ENCODE data around the gene PPP1R2.

Gene PPP1R2

GRCh38 chr3:195543500-195544229 lies 540 bp upstream of the PPP1R2 start:
- Histone ChIP-seq H3K4me2 (ENCODE audit: low read length) (peak overlapping the region; percentile 70), H3F3A (ENCODE audit: control insufficient read depth, insufficient read depth) (no peaks in the 10 kb centered on the region), H4K20me1 (ENCODE audit: control insufficient read depth, insufficient read depth, low read depth, low read length) (peaks cover 19% of the 10 kb centered on the region), H3K9me3 (ENCODE audit: control insufficient read depth, insufficient read depth, low read length) (no peaks in the 10 kb centered on the region), H3K79me2 (ENCODE audit: control insufficient read depth, low read length) (peaks cover 44% of the 10 kb centered on the region), H3K36me3 (ENCODE audit: control insufficient read depth, low read length) (peaks cover 5% of the 10 kb centered on the region), H3K27ac (ENCODE audit: low read depth, low read length) (no peak overlapping the region), H3K9me2 (replicated peaks; ENCODE audit: control insufficient read depth, low read length) (no peaks in the 10 kb centered on the region), H3K4me3 (ENCODE audit: low read length) (peak overlapping the region; percentile 81), H3K27me3 (ENCODE audit: control insufficient read depth, low read length) (peaks cover 23% of the 10 kb centered on the region), H3K4me1 (ENCODE audit: control insufficient read depth, low read length) (peaks cover 41% of the 10 kb centered on the region)
- TF ChIP-seq EZH2phosphoT487 (IDR thresholded peaks at IDR 0.05; ENCODE audit: borderline replicate concordance, low read length) = no peak
- no peak for TF ChIP-seq CTCF (IDR thresholded peaks at IDR 0.05; ENCODE audit: low read depth, low read length, poor library complexity, severe bottlenecking)

DNA sequence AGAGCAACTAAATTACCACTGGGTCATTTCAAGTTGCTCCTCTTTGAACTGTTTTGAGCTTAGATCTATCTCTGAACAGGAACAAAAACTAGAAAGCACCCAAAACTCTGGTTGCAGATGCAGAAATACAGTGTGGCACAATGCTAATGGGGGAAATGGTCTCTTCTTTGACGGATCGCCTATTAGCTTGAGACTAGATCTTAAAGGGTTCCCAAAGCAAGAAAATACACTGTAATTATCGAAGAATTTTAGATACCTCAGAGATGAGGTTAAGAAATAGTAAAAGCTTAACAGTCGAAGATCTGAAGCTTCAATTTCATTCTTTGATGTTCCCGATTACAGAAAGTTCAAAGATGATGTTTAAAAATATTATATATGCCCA lies 818 bp downstream of the PPP1R2 start:
- Histone ChIP-seq H3K27me3 (ENCODE audit: control insufficient read depth, low read length) (peaks cover 19% of the 10 kb centered on the region), H3K79me2 (ENCODE audit: control insufficient read depth, low read length) (peaks cover 56% of the 10 kb centered on the region), H3K4me1 (ENCODE audit: control insufficient read depth, low read length) (peaks cover 45% of the 10 kb centered on the region), H3K4me2 (ENCODE audit: low read length) (peak overlapping the region; percentile 70), H3K4me3 (ENCODE audit: low read length) (peak overlapping the region; percentile 81), H3K36me3 (ENCODE audit: control insufficient read depth, low read length) (peaks cover 5% of the 10 kb centered on the region), H3K9me2 (replicated peaks; ENCODE audit: control insufficient read depth, low read length) (no peaks in the 10 kb centered on the region), H3K9me3 (ENCODE audit: control insufficient read depth, insufficient read depth, low read length) (no peaks in the 10 kb centered on the region), H3F3A (ENCODE audit: control insufficient read depth, insufficient read depth) (no peaks in the 10 kb centered on the region), H3K27ac (ENCODE audit: low read depth, low read length) (peak overlapping the region; percentile 27; the same call in 1 of the 2 replicates), H4K20me1 (ENCODE audit: control insufficient read depth, insufficient read depth, low read depth, low read length) (peaks cover 19% of the 10 kb centered on the region)
- TF ChIP-seq CTCF (IDR thresholded peaks at IDR 0.05; ENCODE audit: low read depth, low read length, poor library complexity, severe bottlenecking) (no peak), EZH2phosphoT487 (IDR thresholded peaks at IDR 0.05; ENCODE audit: borderline replicate concordance, low read length) (no peak)

- TF ChIP-seq CTCF (IDR thresholded peaks at IDR 0.05; ENCODE audit: low read depth, low read length, poor library complexity, severe bottlenecking) (no peak), EZH2phosphoT487 (IDR thresholded peaks at IDR 0.05; ENCODE audit: borderline replicate concordance, low read length) (no peak)
- no peaks in the 10 kb centered on the region for H3K9me3 ChIP-seq (ENCODE audit: control insufficient read depth, insufficient read depth, low read length)
- peaks cover 14% of the 10 kb centered on the region for H3K27me3 ChIP-seq (ENCODE audit: control insufficient read depth, low read length)
- H4K20me1 ChIP-seq (ENCODE audit: control insufficient read depth, insufficient read depth, low read depth, low read length) = peaks cover 19% of the 10 kb centered on the region
- H3F3A ChIP-seq (ENCODE audit: control insufficient read depth, insufficient read depth) = no peaks in the 10 kb centered on the region
- no peaks in the 10 kb centered on the region for H3K9me2 ChIP-seq (replicated peaks; ENCODE audit: control insufficient read depth, low read length)
- peak overlapping the region; percentile 70 for H3K4me2 ChIP-seq (ENCODE audit: low read length)
- peak overlapping the region; percentile 81 for H3K4me3 ChIP-seq (ENCODE audit: low read length)
- no peak overlapping the region for H3K27ac ChIP-seq (ENCODE audit: low read depth, low read length)
- peaks cover 42% of the 10 kb centered on the region for H3K4me1 ChIP-seq (ENCODE audit: control insufficient read depth, low read length)
- peaks cover 70% of the 10 kb centered on the region for H3K79me2 ChIP-seq (ENCODE audit: control insufficient read depth, low read length)
- peaks cover 5% of the 10 kb centered on the region for H3K36me3 ChIP-seq (ENCODE audit: control insufficient read depth, low read length)
These were observed 2.6 kb downstream of the PPP1R2 start for GRCh38 chr3:195540511-195540910.
